SJCRH30 (cell line): ENCODE results near the gene FGF19. TPM values are rescaled to one million over a fixed set of nuclear protein-coding genes. Genes with fewer than 3 reads are reported as not detected.

Experiments used
- DNase-seq, 2 experiments: peaks; one replicate each; pipeline ENCODE4 v3.0.0-alpha.2; 2015 to 2020
- H3K27ac ChIP-seq: fragments of 250-450 bp; sonication (Bioruptor Pico); 2 replicates; pipeline ENCODE4 v1.5.1; 2020; ENCODE audit warnings: mild to moderate bottlenecking, moderate library complexity
- H3K27me3 ChIP-seq: fragments of 250-450 bp; sonication (Bioruptor Pico); 2 replicates; pipeline ENCODE4 v1.5.1; 2020; ENCODE audit warnings: mild to moderate bottlenecking, moderate library complexity
- H3K36me3 ChIP-seq: fragments of 250-450 bp; sonication (Bioruptor Pico); 2 replicates; pipeline ENCODE4 v1.5.1; 2020; ENCODE audit warnings: mild to moderate bottlenecking, moderate library complexity
- H3K4me1 ChIP-seq: fragments of 250-450 bp; sonication (Bioruptor Pico); 2 replicates; pipeline ENCODE4 v1.5.1; 2020; ENCODE audit warnings: mild to moderate bottlenecking, moderate library complexity
- H3K4me3 ChIP-seq: fragments of 250-450 bp; sonication (Bioruptor Pico); 2 replicates; pipeline ENCODE4 v1.5.1; 2020; ENCODE audit warnings: mild to moderate bottlenecking, moderate library complexity
- H3K9me3 ChIP-seq: fragments of 250-450 bp; sonication (Bioruptor Pico); replicated peaks from 2 replicates; pipeline ENCODE4 v1.5.1; 2020; ENCODE audit warnings: mild to moderate bottlenecking, moderate library complexity
- total RNA-seq: library from RNA; depleted of rRNA; stranded (reverse); fragments of >200 nt; shearing (Covaris generic); gene quantifications from 2 replicates; pipeline ENCODE4 v1.2.3, GENCODE V29; 2014; rRNA removed

The FGF19 gene
- total RNA-seq: not detected in 2 replicates

GRCh38 chr11:69703768-69704507 is at the start of gene FGF19:
Gene FGF19, minus strand, starts transcription at chr11:69704022. Its CDS starts 146 bp downstream, at chr11:69703876.
- Histone ChIP-seq H3K9me3 (no peaks in the 10 kb centered on the region), H3K4me3 (no peak within 1 kb of the TSS), H3K36me3 (no peaks in the 10 kb centered on the region), H3K4me1 (peaks cover 10% of the 10 kb centered on the region), H3K27ac (no peak within 1 kb of the TSS), H3K27me3 (peaks cover 10% of the 10 kb centered on the region)
- no peak for DNase-seq

GRCh38 chr11:69752890-69753289 is 49.1 kb upstream of the FGF19 start:
- H3K27ac ChIP-seq: no peak overlapping the region
- H3K36me3 ChIP-seq: no peaks in the 10 kb centered on the region
- no peak for DNase-seq
- H3K9me3 ChIP-seq: no peaks in the 10 kb centered on the region
- H3K4me3 ChIP-seq: no peak overlapping the region
- H3K4me1 ChIP-seq: no peaks in the 10 kb centered on the region
- no peaks in the 10 kb centered on the region for H3K27me3 ChIP-seq

GRCh38 chr11:69750875-69751597 is 47.2 kb upstream of the FGF19 start:
- Histone ChIP-seq H3K4me3 (no peak overlapping the region), H3K36me3 (no peaks in the 10 kb centered on the region), H3K27ac (no peak overlapping the region), H3K27me3 (no peaks in the 10 kb centered on the region), H3K4me1 (no peaks in the 10 kb centered on the region), H3K9me3 (no peaks in the 10 kb centered on the region)
- no peak for DNase-seq

GRCh38 chr11:69750108-69750850 is 46.5 kb upstream of the FGF19 start:
- no peaks in the 10 kb centered on the region for H3K4me1 ChIP-seq
- no peaks in the 10 kb centered on the region for H3K36me3 ChIP-seq
- no peak overlapping the region for H3K4me3 ChIP-seq
- H3K27ac ChIP-seq: no peak overlapping the region
- H3K27me3 ChIP-seq: 0 out of 2 replicates have a peak, but pooled peaks cover 2% of the 10 kb centered on the region
- no peaks in the 10 kb centered on the region for H3K9me3 ChIP-seq
- DNase-seq: no peak

- H3K4me1 ChIP-seq: no peaks in the 10 kb centered on the region
- DNase-seq: no peak
- 0 out of 2 replicates have a peak, but pooled peaks cover 4% of the 10 kb centered on the region for H3K27me3 ChIP-seq
- no peaks in the 10 kb centered on the region for H3K9me3 ChIP-seq
- no peak overlapping the region for H3K27ac ChIP-seq
- no peak overlapping the region for H3K4me3 ChIP-seq
- no peaks in the 10 kb centered on the region for H3K36me3 ChIP-seq
Observed at GRCh38 chr11:69748637-69749036, 44.8 kb upstream of the FGF19 start.

GRCh38 chr11:69746752-69747742 is 43.2 kb upstream of the FGF19 start:
- H3K4me3 ChIP-seq: no peak overlapping the region
- H3K9me3 ChIP-seq: no peaks in the 10 kb centered on the region
- H3K27me3 ChIP-seq: 0 out of 2 replicates have a peak, but pooled peaks cover 4% of the 10 kb centered on the region
- no peaks in the 10 kb centered on the region for H3K4me1 ChIP-seq
- DNase-seq: no peak
- H3K36me3 ChIP-seq: no peaks in the 10 kb centered on the region
- no peak overlapping the region for H3K27ac ChIP-seq

- H3K4me3 ChIP-seq: no peak overlapping the region
- H3K36me3 ChIP-seq: no peaks in the 10 kb centered on the region
- no peaks in the 10 kb centered on the region for H3K9me3 ChIP-seq
- no peak overlapping the region for H3K27ac ChIP-seq
- H3K4me1 ChIP-seq: no peaks in the 10 kb centered on the region
- 0 out of 2 replicates have a peak, but pooled peaks cover 4% of the 10 kb centered on the region for H3K27me3 ChIP-seq
- DNase-seq: no peak
Observed at GRCh38 chr11:69746140-69746539, 42.3 kb upstream of the FGF19 start.

GRCh38 chr11:69745201-69745600 is 41.4 kb upstream of the FGF19 start:
- DNase-seq: no peak

GRCh38 chr11:69744435-69744834 is 40.6 kb upstream of the FGF19 start:
- no peaks in the 10 kb centered on the region for H3K36me3 ChIP-seq
- 0 out of 2 replicates have a peak, but pooled peaks cover 4% of the 10 kb centered on the region for H3K27me3 ChIP-seq
- peak in 1 of 2 experiments; percentile 7 for DNase-seq
- H3K4me3 ChIP-seq: no peak overlapping the region
- no peaks in the 10 kb centered on the region for H3K4me1 ChIP-seq
- H3K27ac ChIP-seq: no peak overlapping the region
- no peaks in the 10 kb centered on the region for H3K9me3 ChIP-seq

More at GRCh38 chr11:69745201-69745600, 41.4 kb upstream of the FGF19 start:
- Histone ChIP-seq H3K36me3 (no peaks in the 10 kb centered on the region), H3K27ac (no peak overlapping the region), H3K4me3 (no peak overlapping the region), H3K9me3 (no peaks in the 10 kb centered on the region), H3K4me1 (no peaks in the 10 kb centered on the region), H3K27me3 (0 out of 2 replicates have a peak, but pooled peaks cover 4% of the 10 kb centered on the region)

GRCh38 chr11:69734841-69735240 is 31.0 kb upstream of the FGF19 start:
- no peak for DNase-seq
- Histone ChIP-seq H3K4me3 (no peak overlapping the region), H3K27me3 (no peaks in the 10 kb centered on the region), H3K36me3 (no peaks in the 10 kb centered on the region), H3K27ac (no peak overlapping the region), H3K9me3 (no peaks in the 10 kb centered on the region), H3K4me1 (no peaks in the 10 kb centered on the region)

- DNase-seq: no peak
- H3K9me3 ChIP-seq: no peaks in the 10 kb centered on the region
- no peaks in the 10 kb centered on the region for H3K27me3 ChIP-seq
- no peaks in the 10 kb centered on the region for H3K4me1 ChIP-seq
- H3K4me3 ChIP-seq: no peak overlapping the region
- no peaks in the 10 kb centered on the region for H3K36me3 ChIP-seq
- H3K27ac ChIP-seq: no peak overlapping the region
Observed at GRCh38 chr11:69734367-69734766, 30.5 kb upstream of the FGF19 start.

- Histone ChIP-seq H3K27ac (no peak overlapping the region), H3K27me3 (no peaks in the 10 kb centered on the region; the same call in 1 of the 2 replicates), H3K36me3 (no peaks in the 10 kb centered on the region), H3K4me3 (no peak overlapping the region), H3K4me1 (no peaks in the 10 kb centered on the region), H3K9me3 (no peaks in the 10 kb centered on the region)
- no peak for DNase-seq
Observed at GRCh38 chr11:69732910-69733309, 29.1 kb upstream of the FGF19 start.

- Histone ChIP-seq H3K27ac (no peak overlapping the region), H3K36me3 (no peaks in the 10 kb centered on the region), H3K4me3 (no peak overlapping the region), H3K27me3 (peaks cover 5% of the 10 kb centered on the region), H3K4me1 (no peaks in the 10 kb centered on the region), H3K9me3 (no peaks in the 10 kb centered on the region)
- DNase-seq: no peak
Observed at GRCh38 chr11:69731110-69731509, 27.3 kb upstream of the FGF19 start.

- no peak for DNase-seq
- Histone ChIP-seq H3K27me3 (peaks cover 7% of the 10 kb centered on the region), H3K27ac (no peak overlapping the region), H3K4me3 (no peak overlapping the region), H3K4me1 (no peaks in the 10 kb centered on the region), H3K9me3 (no peaks in the 10 kb centered on the region), H3K36me3 (no peaks in the 10 kb centered on the region)
Observed at GRCh38 chr11:69730500-69730899, 26.7 kb upstream of the FGF19 start.
